Measurements from ENCODE around the gene MAPK11.

Gene MAPK11

GRCh38 chr22:50307890-50308596 lies 37.9 kb upstream of the MAPK11 start:
- DNase-seq (ENCODE audit: low spot score): peak; percentile 25

GRCh38 chr22:50306753-50307749 lies 36.9 kb upstream of the MAPK11 start, which contains the start of gene PLXNB2:
PLXNB2 (minus strand) TSS chr22:50307646; CDS start chr22:50290584, 17,062 bp downstream.
- peak; percentile 93 for DNase-seq (ENCODE audit: low spot score)

- peak; percentile 69 for DNase-seq (ENCODE audit: low spot score)
These were observed 35.9 kb upstream of the MAPK11 start for GRCh38 chr22:50305923-50306566.

- DNase-seq (ENCODE audit: low spot score): no peak
These were observed 35.3 kb upstream of the MAPK11 start for GRCh38 chr22:50305393-50305922.

- peak; percentile 75 for DNase-seq (ENCODE audit: low spot score)
These were observed 34.6 kb upstream of the MAPK11 start for GRCh38 chr22:50304528-50305392.

- DNase-seq (ENCODE audit: low spot score): peak; percentile 76
These were observed 33.8 kb upstream of the MAPK11 start for GRCh38 chr22:50303848-50304527.

GRCh38 chr22:50303515-50303847 lies 33.3 kb upstream of the MAPK11 start:
- no peak for DNase-seq (ENCODE audit: low spot score)

GRCh38 chr22:50302564-50302963 lies 32.4 kb upstream of the MAPK11 start:
- DNase-seq (ENCODE audit: low spot score): no peak

GRCh38 chr22:50302041-50302541 lies 31.9 kb upstream of the MAPK11 start:
- no peak for DNase-seq (ENCODE audit: low spot score)

- DNase-seq (ENCODE audit: low spot score): no peak
These were observed 31.4 kb upstream of the MAPK11 start for GRCh38 chr22:50301581-50301991.

GRCh38 chr22:50300620-50301257 lies 30.6 kb upstream of the MAPK11 start:
- no peak for DNase-seq (ENCODE audit: low spot score)

GRCh38 chr22:50299785-50300619 lies 29.8 kb upstream of the MAPK11 start:
- DNase-seq (ENCODE audit: low spot score): no peak

- DNase-seq (ENCODE audit: low spot score): no peak
These were observed 29.0 kb upstream of the MAPK11 start for GRCh38 chr22:50298937-50299784.

GRCh38 chr22:50298266-50298637 lies 28.1 kb upstream of the MAPK11 start:
- DNase-seq (ENCODE audit: low spot score): no peak

GRCh38 chr22:50297510-50298265 lies 27.5 kb upstream of the MAPK11 start:
- DNase-seq (ENCODE audit: low spot score): no peak

- DNase-seq (ENCODE audit: low spot score): no peak
These were observed 26.7 kb upstream of the MAPK11 start for GRCh38 chr22:50296658-50297490.

- no peak for DNase-seq (ENCODE audit: low spot score)
These were observed 24.1 kb upstream of the MAPK11 start for GRCh38 chr22:50294319-50294656.
